GM18868 (cell line): Measurements from ENCODE around the gene LTBP4.
"Not testable (repeated sequence)": the region's sequence is repeated elsewhere in the genome, so short reads cannot be mapped to it uniquely, and the experiment has no call there.

Experiments
- ATAC-seq: cut with Tn5 transposase; IDR thresholded peaks from one replicate; pipeline ENCODE4 v1.9.1; 2021; ENCODE audit warnings: mild to moderate bottlenecking, moderate library complexity; ENCODE audit not compliant: unreplicated experiment

LTBP4 gene

GRCh38 chr19:40576585-40577451, 24.4 kb upstream of the LTBP4 start, which contains the start of gene SHKBP1:
TSS of gene SHKBP1 (plus strand) at chr19:40576873. CDS start at chr19:40576900, 27 bp downstream.
- peak; percentile 97 for ATAC-seq

GRCh38 chr19:40578442-40578908, 22.7 kb upstream of the LTBP4 start:
- ATAC-seq, result no peak

GRCh38 chr19:40580619-40581018, 20.6 kb upstream of the LTBP4 start:
- no peak for ATAC-seq

- no peak for ATAC-seq
Observed at GRCh38 chr19:40581531-40581930, 19.6 kb upstream of the LTBP4 start.

GRCh38 chr19:40582467-40582866, 18.7 kb upstream of the LTBP4 start:
- ATAC-seq, result no peak

GRCh38 chr19:40583283-40583682, 17.9 kb upstream of the LTBP4 start:
- no peak for ATAC-seq

GRCh38 chr19:40584007-40584406, 17.2 kb upstream of the LTBP4 start:
- no peak for ATAC-seq

- no peak for ATAC-seq
Observed at GRCh38 chr19:40585241-40585981, 15.8 kb upstream of the LTBP4 start.

GRCh38 chr19:40585982-40586422, 15.2 kb upstream of the LTBP4 start:
- ATAC-seq, result no peak

- ATAC-seq, result no peak
Observed at GRCh38 chr19:40586611-40587010, 14.6 kb upstream of the LTBP4 start.

GRCh38 chr19:40588110-40588854, 12.9 kb upstream of the LTBP4 start:
- ATAC-seq, result no peak

GRCh38 chr19:40588926-40589569, 12.1 kb upstream of the LTBP4 start:
- ATAC-seq, result no peak

GRCh38 chr19:40589591-40590429, 11.4 kb upstream of the LTBP4 start:
- ATAC-seq, result no peak

- ATAC-seq, result no peak
Observed at GRCh38 chr19:40590464-40591265, 10.5 kb upstream of the LTBP4 start.

- ATAC-seq, result not testable (repeated sequence)
Observed at GRCh38 chr19:40591724-40592123, 9.4 kb upstream of the LTBP4 start.

GRCh38 chr19:40592170-40592569, 9.0 kb upstream of the LTBP4 start:
- no peak for ATAC-seq

GRCh38 chr19:40594255-40594654, 6.9 kb upstream of the LTBP4 start:
- no peak for ATAC-seq

GRCh38 chr19:40594657-40595091, 6.5 kb upstream of the LTBP4 start:
- ATAC-seq, result no peak
